GM19238 (cell line): ENCODE measurements around the gene MTMR12.
A peak's percentile ranks its signal among the peaks of the same experiment; 100 is the strongest.
"Not testable (repeated sequence)": the region's sequence is repeated elsewhere in the genome, so short reads cannot be mapped to it uniquely, and the experiment has no call there.

Source experiments
- DNase-seq: peaks from one replicate; pipeline ENCODE4 v3.0.0; 2011; ENCODE audit warnings: low spot score; ENCODE audit not compliant: insufficient read length

Gene MTMR12

DNA sequence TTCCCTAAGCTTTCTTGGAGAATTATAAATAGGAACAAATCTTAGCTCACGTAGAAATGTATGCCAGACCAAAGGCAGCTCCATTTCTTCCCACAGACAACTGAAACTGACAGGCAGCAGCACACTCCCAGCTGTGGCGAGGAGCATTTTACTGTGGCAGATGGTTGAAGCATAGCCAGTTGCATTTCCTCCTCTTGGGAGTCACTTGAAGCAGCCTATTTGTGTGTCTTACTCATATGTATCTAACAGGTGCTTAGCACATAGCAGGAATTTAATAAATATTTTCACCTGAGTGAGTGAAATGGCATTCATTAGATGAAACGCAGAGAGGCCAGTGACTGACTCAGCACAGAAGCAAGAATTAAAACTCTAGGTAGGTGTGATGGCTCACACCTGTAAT is 12.3 kb upstream of the MTMR12 start:
- DNase-seq, result no peak

DNA sequence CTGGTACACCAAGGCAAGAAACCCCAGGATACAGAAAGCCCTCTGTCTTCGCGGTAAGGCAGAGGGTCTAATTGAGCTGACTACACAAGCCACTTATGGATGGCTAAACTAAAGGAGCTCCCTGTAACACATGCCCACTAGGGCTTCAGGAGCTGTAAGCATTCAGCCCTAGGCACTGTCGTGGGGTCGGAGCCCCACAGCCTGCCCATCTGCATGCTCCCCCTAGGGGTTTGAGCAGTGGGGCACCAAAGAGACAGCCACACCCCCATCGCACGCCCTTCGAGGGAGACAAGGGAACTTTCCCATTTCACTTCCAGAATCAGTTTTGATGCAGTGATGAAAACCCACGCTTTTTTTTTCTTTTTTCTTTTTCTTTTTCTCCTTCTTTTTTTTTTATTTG is 11.0 kb upstream of the MTMR12 start:
- DNase-seq, result no peak

DNA sequence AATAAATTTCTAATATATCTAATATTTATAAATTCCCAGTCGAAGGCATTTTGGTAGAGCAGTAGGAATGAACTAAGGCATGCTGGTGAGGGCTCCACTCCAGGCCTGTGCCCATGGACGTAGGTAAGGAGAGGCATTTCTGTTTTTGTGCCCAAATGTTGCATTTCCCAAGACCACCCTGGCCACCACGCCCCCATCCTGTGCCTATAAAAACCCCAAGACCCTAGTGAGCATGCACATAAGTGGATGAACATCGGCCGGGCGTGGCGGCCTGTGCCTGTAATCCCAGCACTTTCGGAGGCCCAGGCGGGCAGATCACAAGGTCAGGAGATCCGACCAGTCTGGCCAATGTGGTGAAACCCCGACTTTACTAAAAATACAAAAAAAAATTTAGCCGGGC is 10.1 kb upstream of the MTMR12 start:
- DNase-seq, result no peak

DNA sequence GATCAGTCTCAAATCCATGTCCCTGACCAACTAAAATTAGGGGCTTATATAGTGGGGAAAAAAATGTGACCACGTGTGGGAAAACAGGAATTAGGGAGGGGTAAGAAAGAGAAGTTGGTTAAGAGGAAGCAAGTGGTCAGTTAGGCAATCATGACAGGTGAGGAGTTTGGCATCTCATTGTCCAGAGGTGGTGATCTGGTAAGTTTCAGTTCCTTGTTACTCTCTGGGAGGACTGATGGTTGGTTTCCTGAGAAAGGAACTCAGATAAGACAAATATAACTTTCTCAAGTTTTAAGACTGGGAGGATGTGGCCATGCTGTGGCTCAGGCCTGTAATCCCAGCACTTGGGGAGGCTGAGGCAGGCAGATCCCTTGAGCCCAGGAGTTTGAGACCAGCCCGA is 9.0 kb upstream of the MTMR12 start:
- DNase-seq, result not testable (repeated sequence)

DNA sequence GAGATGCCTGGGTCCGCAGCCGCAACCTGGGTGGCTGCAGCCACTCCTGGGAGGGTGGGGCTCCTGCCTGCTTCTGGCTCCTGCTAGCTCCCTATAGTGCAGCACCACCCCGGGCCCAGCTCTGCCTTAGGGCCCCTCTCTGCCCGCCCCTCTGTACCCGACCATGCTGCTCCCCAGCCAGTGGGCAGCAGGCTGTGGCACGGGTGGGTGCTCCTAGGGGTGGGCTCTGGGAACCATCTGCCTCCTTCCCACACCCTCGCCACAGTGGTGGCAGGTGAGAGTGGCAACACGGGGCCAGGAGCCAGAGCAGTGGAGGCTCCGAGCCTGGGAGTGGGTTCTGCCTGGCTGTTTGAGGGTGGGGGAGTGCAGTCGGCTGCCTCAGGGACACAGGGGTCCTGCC is 7.8 kb upstream of the MTMR12 start:
- DNase-seq, result no peak

DNA sequence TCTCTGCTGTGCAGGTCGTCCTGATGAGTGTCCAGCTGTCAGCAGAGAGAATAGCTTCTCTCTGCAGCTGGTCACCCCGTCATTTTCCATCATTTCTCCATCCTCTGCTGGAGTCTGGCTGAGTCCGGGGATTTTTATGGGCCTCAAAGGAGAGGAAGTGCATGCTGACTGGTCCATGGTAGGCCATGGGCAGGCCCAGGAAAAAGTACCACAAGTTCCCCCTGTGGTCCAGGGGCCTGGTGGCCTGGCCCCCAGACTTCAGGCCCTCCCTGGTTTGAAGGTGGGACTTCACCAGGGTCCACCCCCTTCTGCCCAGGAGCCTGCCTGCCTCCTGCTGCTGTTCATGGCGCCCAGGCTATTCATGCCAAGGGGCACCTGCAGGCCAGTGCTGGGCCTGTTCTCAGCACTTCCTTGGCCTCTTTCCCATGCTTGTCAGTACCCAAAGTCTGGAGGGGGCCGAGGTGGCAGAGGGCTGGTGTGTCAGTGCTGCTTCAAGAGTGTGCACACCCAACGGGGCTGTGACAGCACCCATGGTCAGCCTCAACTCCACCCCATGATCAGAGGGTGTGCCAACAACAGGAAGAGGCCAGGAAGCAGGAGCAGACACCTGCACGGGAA is 7.3 kb upstream of the MTMR12 start:
- DNase-seq, result no peak

DNA sequence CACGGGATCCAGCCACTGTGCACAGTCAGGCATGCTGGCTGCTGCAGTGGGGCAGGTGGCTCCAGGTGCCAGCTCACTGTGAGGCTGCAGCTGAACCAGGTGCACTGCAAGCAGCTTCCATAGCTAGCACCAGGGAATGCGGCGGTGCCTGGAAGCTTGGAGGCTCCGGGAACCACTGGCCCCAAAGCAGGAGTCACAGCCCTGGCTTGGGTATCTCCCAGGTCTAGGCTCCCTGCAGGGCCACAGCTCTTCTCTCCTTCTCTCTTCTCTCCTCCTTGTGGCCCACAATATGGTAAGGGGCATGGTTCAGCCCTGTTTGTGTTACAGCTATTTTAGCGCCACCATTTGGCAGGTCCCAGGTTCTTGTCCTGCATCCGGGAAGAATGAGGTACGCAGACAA is 6.7 kb upstream of the MTMR12 start:
- DNase-seq, result no peak

DNA sequence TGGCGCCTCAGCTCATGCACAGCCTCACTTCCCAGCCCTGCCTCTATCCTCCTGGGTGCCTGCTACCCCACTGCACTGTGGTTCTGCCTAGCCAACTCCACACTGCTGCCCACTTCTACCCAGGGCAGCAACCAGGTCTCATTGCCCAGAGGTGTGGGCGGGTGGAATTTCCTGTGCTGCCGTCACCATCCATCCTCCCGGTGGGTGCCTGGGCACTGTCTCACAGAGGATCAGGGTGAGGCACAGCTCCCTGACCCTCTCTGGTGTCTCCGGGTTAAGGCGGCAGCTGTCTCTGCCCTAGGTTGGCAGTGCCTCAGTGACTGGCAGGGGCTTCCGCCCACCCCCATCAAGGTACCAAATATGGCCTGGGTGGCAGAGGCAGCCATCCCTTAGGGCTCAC is 4.3 kb upstream of the MTMR12 start:
- DNase-seq, result no peak

DNA sequence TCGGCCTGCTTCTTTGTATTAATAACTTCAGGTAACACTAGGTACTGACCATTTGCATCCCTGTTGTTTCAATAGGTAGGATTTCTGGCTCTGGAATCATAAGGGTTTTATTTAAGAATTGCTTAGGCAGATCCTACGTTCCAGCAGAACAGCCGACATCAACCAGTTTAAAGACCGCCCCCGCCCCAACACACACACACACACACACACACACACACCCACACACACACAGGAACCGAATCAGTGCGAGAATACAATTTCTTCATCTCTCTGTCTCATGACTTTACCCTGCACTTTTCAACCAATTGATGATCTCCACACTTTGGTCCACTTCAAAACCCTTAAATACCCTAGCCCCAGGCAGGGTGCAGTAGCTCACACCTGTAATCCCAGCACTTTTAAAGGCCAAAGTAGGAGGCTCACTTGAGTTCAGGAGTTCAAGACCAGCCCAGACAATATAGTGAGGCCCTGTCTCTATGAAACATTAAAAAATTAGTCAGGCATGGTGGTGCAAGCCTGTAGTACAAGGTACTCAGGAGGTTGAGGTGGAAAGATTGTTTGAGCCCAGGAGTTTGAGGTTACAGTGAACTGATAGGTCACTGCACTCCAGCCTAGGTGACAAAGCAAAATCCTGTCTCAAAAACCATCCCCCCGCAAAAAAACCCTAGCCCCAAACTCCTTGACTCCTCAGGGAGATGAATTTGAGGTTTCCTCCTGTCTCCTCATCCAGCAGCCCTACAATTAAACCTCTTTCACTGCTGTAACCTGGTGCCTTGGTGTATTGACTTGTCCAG is 2.7 kb upstream of the MTMR12 start:
- no peak for DNase-seq

DNA sequence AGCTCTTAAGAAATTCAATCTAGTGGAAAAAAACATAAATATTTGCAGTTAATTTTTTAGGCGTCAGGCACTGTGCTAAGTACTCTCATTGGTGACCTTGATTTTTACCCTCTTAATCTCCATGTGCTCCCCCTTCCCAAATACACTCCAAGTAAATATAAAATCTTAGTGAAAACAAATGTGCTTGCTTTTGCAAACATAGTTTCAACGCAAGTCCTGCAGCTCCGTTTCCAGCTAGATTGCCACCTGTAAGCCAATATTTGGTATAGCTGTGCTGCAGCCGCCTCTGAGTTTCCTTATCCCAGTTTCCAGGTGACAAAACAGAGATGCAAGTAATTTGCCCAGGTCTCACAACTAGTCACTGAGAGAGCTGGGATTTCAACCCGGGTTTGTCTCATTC is 1.9 kb upstream of the MTMR12 start:
- DNase-seq, result no peak

DNA sequence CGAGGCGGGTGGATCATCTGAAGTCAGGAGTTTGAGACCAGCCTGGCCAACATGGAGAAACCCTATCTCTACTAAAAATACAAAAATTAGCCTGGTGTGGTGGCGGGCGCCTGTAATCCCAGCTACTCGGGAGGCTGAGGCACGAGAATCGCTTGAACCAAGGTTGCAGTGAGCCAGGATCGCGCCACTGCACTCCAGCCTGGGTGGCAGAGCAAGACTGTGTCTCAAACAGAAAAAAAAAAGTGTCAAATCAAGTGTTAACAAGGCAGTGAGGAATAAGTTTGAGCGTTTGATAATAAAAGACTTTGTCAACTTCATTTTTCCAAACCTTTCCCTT is 1.4 kb upstream of the MTMR12 start:
- not testable (repeated sequence) for DNase-seq

DNA sequence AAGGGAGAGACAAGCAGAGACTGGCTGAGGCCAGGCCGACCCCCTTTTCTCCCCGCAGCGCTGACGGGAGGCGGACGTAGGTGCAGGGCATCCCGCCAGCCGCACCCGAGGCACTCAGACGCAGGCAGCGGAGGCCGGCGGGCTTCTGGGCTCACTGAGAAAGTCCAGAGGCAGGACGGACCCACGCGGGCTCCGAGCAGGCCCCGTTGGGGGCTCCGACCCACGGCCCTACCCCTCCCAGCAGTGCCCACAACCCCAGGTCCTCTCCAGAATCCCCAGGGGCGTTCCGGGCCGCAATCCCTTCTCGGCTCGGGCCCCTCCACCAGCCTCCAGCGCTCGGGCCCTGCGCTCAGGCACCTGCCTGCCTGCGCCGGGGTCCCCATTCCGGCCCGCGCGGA is 543 bp downstream of the MTMR12 start:
- peak; percentile 45 for DNase-seq

DNA sequence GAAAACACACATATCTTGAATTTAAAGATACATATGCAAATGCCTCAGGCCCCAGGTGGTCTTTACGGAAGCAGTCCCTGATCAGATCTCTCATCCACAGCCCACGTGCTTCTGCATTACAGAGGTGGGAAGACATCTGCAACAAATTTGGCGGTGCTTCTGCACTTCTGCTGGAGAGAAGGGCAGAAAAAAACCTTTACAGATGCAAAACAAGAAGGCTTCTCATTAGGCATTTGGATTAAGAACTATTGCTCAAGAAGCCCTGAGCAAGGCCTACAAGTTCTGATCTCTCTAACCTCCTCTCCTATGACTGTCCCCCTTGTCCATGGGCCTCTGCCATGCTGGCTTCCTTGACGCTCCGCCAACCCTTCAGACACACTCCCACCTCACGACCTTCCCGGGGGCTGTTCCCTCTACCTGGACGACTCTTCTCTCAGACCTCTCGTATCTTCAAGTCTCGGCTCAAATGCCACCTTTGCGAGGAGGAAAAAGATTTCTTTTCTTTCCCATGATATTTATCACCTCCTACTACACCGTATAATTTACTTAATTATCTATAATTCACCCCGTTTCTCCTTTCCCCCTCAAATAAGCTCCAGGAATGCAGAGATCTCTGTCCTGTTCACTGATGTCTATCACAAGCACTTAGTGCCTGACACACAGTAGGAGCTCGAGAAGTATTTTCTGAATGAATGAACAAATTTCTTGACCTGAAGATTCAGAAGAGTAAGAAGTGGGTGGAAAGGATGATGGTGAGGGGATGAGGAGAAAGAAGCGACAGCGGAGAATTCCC is 1.1 kb downstream of the MTMR12 start:
- DNase-seq, result no peak

DNA sequence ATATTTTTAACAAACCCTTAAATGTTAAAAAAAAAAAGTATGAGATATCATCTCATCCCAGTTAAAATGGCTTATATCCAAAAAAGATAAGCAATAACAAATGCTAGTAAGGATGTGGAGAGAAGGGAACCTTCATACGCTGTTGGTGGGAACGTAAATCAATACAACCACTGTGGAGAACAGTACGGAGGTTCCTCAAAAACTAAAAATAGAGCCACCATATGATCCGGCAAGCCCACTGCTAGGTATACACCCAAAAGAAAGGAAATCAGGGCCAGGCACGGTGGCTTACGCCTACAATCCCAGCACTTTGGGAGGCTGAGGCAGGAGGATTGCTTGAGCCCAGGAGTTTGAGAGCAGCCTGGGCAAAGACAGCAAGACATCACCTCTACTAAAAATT is 3.0 kb downstream of the MTMR12 start:
- no peak for DNase-seq

DNA sequence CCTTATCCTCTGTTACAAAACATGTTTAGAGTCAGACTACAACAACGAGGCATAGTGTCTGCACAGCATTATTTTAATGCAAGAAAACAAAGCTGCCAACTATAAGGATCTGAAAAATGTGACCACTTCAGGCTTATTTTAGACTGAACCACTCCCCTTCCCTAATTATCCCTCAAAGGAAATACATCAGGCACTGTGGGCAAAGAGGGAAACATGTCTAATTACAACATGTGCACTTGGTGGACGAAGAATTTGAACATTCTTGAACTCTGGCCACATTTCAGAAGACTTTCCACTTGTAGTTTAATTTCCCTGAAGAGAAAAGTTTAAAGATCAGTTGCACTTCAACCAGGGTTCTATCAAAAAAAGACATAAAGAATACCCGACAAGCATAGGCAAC is 3.8 kb downstream of the MTMR12 start:
- DNase-seq, result no peak

DNA sequence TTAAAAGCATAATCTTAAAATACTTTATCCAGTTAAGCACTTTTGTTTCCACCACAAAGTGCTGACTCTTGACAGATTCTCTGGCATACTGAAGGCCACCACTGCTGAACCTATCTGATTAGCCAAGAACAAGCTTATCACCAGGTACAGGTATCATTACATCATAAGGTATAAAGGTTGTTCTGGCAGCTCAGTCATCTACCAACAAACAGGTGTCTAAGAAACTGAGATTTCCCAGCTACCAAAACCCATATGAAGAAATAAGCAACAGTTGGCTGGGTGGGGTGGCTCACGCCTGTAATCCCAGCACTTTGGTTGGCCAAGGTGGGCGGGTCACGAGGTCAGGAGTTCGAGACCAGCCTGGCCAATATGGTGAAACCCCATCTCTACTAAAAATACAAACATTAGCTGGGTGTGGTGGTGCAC is 5.0 kb downstream of the MTMR12 start:
- DNase-seq, result no peak

DNA sequence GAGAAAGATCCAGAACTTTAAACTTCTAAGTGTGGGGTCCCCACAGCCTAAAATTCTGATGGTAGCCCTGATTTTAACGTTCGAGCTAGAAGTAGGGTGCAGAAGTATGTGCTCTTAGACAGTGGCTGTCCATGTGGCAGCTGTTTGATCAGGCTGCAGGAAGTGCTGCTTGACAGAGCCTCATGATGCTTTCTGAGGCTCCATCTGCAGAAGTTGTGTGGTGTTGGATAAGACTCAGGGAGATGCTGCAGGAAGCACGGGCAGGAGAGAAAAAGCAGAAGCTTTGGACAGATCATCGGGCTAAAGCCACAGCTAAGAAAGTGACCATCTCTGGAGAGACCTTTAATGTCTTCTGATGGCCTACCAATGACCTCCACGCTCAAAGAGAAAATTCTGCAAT is 8.1 kb downstream of the MTMR12 start:
- DNase-seq, result no peak

DNA sequence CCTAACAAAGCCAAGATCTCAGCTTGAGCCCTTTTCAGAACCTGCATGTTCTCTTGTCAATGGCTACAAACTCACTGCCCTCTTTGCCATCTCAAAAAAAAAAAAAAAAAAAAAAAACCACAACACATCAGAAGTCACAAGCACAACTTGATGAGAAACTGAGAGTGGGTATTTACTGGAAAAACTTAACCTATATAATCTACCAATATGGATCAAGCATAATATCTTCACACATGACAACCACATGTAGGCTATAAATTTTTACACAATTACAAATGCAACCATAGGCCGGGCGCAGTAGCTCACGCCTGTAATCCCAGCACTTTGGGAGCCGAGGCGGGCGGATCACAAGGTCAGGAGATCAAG is 9.0 kb downstream of the MTMR12 start:
- DNase-seq, result no peak

DNA sequence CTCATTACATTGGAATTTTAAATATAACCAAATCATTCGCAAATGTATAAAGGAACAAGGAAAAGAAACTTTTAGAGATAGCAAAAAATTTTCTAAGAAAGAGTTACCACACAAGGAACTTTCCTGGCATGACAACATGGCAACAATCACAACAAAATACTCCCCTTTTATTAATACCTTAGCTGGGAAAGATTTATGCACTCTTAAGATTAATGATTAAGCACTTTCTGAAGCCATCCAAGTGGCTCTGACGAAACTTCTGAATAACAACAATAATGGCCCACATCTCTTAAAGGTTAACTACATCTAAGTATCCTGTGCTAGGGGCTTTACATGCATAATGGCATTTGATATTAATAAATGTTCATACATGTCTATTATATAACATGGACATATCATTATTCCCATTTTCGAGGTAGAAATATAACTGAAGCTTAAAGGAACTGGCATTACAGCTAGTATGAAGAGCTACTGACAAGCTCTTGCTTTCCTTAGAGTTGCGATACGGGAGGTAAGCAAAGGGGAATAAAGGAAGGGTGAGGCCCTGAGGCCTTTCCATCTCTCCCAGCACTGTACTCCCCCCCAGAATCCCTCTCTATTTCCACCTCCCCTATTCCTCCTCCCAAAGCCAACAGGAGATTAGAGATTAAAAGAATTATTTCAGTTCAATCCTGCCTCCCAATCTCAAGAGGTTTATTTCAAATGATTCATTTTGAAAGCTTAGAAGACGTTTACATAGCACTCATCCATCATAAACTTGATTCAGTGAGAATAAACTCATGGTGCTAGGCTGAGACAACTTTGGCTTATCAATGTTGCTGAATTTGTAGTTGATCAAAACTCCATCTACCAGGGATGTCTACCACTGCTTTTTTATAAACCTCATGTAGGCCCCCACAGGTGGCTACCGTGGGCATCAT is 9.6 kb downstream of the MTMR12 start:
- no peak for DNase-seq

DNA sequence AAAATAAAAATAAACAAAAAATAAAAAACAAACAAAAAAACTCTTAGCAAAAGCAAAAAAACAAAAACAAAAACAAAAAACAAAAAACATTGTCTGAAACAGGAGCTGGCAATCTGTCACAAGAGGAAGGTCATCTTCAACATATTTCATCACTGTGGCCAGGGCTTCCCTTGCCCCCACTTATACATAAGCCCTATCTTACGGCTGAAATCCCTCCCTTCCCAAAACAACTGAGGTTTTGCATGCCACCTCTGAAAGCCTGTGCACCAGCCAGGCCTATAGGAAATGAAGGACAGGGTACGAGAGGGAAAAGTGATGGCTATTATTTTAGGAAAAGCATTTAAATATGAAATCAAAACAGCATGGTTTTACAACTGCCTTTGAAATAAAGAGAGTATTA is 10.8 kb downstream of the MTMR12 start:
- no peak for DNase-seq

DNA sequence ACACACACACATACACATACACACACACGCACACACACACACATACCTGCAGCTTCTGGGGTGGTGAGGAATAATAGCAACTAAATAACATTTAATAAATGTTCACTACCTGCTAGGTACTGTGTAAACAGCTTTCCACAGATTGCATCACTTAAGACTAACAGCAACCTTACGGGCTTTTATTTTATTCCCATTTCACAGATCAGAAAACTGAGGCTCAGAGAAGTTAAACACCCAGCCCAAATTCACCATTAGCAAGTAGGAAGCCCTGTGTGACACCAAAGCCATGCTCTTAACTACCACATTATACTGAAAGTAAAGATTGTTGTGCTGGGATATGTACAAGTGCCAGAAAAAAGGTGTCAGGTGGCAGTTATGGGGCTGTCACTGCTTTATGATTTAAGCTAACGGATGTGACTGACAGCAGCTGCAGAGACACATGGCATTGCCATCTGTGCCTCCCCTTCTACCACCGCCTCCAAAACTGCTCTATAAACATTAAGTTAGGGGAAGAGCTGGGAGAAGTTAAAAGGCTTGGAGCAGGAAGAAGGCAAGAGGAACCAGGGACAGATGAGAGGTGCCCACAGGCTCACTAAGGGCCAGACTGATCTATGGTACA is 13.6 kb downstream of the MTMR12 start:
- no peak for DNase-seq
